DND-41 (cell line): ENCODE measurements around the gene MYEF2.

Experiments
- ATAC-seq: fragments of 200-7000 bp; cut with Tn5 transposase; 3 replicates; pipeline ENCODE4 v1.9.1; 2021; ENCODE audit warnings: low read depth; ENCODE audit not compliant: insufficient read depth
- DNase-seq: peaks from one replicate; pipeline ENCODE4 v3.0.0-alpha.2; 2020
- H2AFZ ChIP-seq: 2 replicates; pipeline ENCODE4 v1.6.0; 2012; ENCODE audit warnings: low read depth, low read length
- H3K27ac ChIP-seq: 2 replicates; pipeline ENCODE4 v1.5.1; 2012; ENCODE audit warnings: low read length, inconsistent platforms
- H3K27me3 ChIP-seq: fragments of 200-600 bp; sonication (generic); 2 replicates; pipeline ENCODE4 v1.6.0; 2012; ENCODE audit warnings: low read length, mild to moderate bottlenecking, inconsistent platforms; ENCODE audit not compliant: insufficient read depth, poor library complexity
- H3K36me3 ChIP-seq: 2 replicates; pipeline ENCODE4 v1.5.1; 2012; ENCODE audit warnings: low read length, inconsistent platforms; ENCODE audit not compliant: insufficient read depth
- H3K4me1 ChIP-seq: 2 replicates; pipeline ENCODE4 v1.5.1; 2012; ENCODE audit warnings: mild to moderate bottlenecking, low read length; ENCODE audit not compliant: insufficient read depth
- H3K4me2 ChIP-seq: 2 replicates; pipeline ENCODE4 v1.6.0; 2012; ENCODE audit warnings: mild to moderate bottlenecking, moderate library complexity, low read length, inconsistent platforms; ENCODE audit not compliant: insufficient read depth
- H3K4me3 ChIP-seq, 2 experiments: fragments of 200-600 bp in 1 of 2; shearing (Covaris generic) in 1 of 2; 2 replicates each; pipeline ENCODE4 v1.5.1; 2012 to 2016; ENCODE audit warnings: inconsistent platforms in 2 of 2, low read length in 2 of 2, mild to moderate bottlenecking in 2 of 2, low read depth in 1 of 2, moderate library complexity in 1 of 2
- H3K79me2 ChIP-seq: 2 replicates; pipeline ENCODE4 v1.6.0; 2012; ENCODE audit warnings: low read length, inconsistent platforms; ENCODE audit not compliant: insufficient read depth
- H3K9ac ChIP-seq: 2 replicates; pipeline ENCODE4 v1.6.0; 2012; ENCODE audit warnings: low read depth, mild to moderate bottlenecking, inconsistent platforms, low read length, moderate library complexity
- H3K9me3 ChIP-seq: 2 replicates; pipeline ENCODE4 v1.5.1; 2012; ENCODE audit warnings: low read length, moderate library complexity, mild to moderate bottlenecking, inconsistent platforms; ENCODE audit not compliant: insufficient read depth, severe bottlenecking
- H4K20me1 ChIP-seq: 2 replicates; pipeline ENCODE4 v1.6.0; 2012; ENCODE audit warnings: low read length; ENCODE audit not compliant: insufficient read depth
- CTCF ChIP-seq: IDR thresholded peaks from 2 replicates; pipeline ENCODE4 v1.5.1; 2012; ENCODE audit warnings: borderline replicate concordance, low read length, moderate library complexity, mild to moderate bottlenecking; ENCODE audit not compliant: poor library complexity, severe bottlenecking; ENCODE audit errors: extremely low read depth
- EZH2 ChIP-seq: IDR thresholded peaks from 3 replicates; pipeline ENCODE4 v1.6.1; 2012; ENCODE audit warnings: borderline replicate concordance, low read depth, mild to moderate bottlenecking, moderate library complexity, low read length, inconsistent platforms; ENCODE audit not compliant: severe bottlenecking

The MYEF2 gene

GRCh38 chr15:48221885-48222284, 43.8 kb upstream of the MYEF2 start:
- no peak overlapping the region for H3K4me3 ChIP-seq

GRCh38 chr15:48221261-48221660, 43.2 kb upstream of the MYEF2 start:
- TF ChIP-seq EZH2 (no peak), CTCF (no peak)
- Histone ChIP-seq H3K36me3 (no peaks in the 10 kb centered on the region), H3K9ac (no peak overlapping the region), H3K4me1 (no peaks in the 10 kb centered on the region), H2AFZ (no peak overlapping the region), H3K4me3 (no peak overlapping the region), H3K4me2 (no peak overlapping the region), H3K9me3 (no peaks in the 10 kb centered on the region), H4K20me1 (no peaks in the 10 kb centered on the region), H3K79me2 (no peaks in the 10 kb centered on the region), H3K27me3 (no peaks in the 10 kb centered on the region), H3K27ac (no peak overlapping the region)
- ATAC-seq (no peak), DNase-seq (no peak)

More at GRCh38 chr15:48221885-48222284, 43.8 kb upstream of the MYEF2 start:
- Histone ChIP-seq H4K20me1 (no peaks in the 10 kb centered on the region), H3K4me2 (no peak overlapping the region), H2AFZ (no peak overlapping the region), H3K9me3 (no peaks in the 10 kb centered on the region), H3K9ac (no peak overlapping the region), H3K4me1 (no peaks in the 10 kb centered on the region), H3K27me3 (no peaks in the 10 kb centered on the region), H3K79me2 (no peaks in the 10 kb centered on the region), H3K36me3 (no peaks in the 10 kb centered on the region), H3K27ac (no peak overlapping the region)
- no peak for DNase-seq
- no peak for ATAC-seq
- TF ChIP-seq CTCF (no peak), EZH2 (no peak)

DNA sequence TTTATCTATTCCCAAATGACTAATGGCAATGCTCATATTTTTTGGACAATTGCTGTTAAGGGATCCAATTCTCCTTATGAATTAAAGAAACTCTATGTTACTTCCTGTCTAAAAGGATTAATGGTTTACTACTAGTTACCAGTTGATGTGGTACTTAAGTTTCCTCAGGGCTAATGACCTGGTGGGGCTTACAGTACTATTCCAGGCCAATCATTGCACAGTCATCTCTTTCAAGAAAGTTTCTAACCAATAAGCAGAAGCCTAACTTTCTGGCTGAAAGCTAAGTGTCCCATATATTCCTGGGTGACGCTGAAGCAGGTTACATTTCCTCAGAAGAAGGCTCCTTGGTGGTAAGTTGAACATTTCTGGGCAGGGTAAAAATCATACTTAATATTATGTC, 27.9 kb upstream of the MYEF2 start, which contains the start of gene SLC12A1:
Gene SLC12A1, plus strand, starts transcription at position 322 of the 400 bp plus-strand sequence. CDS start 1,418 bp downstream, outside the sequence.
- Histone ChIP-seq H3K9me3 (no peaks in the 10 kb centered on the region), H3K9ac (no peak within 1 kb of the TSS), H3K79me2 (no peaks in the 10 kb centered on the region), H3K4me2 (no peak within 1 kb of the TSS), H3K36me3 (no peaks in the 10 kb centered on the region), H3K27me3 (no peaks in the 10 kb centered on the region), H4K20me1 (no peaks in the 10 kb centered on the region), H3K4me3 (no peak within 1 kb of the TSS), H3K27ac (no peak within 1 kb of the TSS), H2AFZ (no peak within 1 kb of the TSS), H3K4me1 (no peaks in the 10 kb centered on the region)
- no peak for DNase-seq
- no peak for ATAC-seq
- TF ChIP-seq EZH2 (no peak), CTCF (no peak)

DNA sequence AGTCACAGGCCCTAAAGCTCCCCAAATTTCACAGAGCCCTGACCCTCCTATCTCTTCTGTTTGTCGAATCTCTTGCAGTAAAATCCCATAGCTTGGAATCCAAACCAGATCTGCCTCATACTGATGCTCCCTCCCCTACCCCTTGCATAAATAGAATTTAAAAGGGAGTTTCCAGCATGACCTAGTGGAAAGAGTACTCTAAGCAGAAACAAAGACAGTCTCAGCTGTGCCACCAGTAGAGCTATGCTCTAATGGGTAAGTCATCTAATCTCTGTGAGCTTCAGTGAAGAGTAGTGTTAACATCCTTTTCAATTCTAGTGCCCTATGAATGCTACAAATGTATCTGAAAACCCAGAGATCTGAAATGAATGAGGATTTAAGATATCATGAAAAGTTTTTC, 24.0 kb upstream of the MYEF2 start:
- no peaks in the 10 kb centered on the region for H4K20me1 ChIP-seq
- no peaks in the 10 kb centered on the region for H3K4me1 ChIP-seq
- no peak overlapping the region for H2AFZ ChIP-seq
- ATAC-seq (no peak), DNase-seq (no peak)
- no peaks in the 10 kb centered on the region for H3K27me3 ChIP-seq
- no peaks in the 10 kb centered on the region for H3K79me2 ChIP-seq
- TF ChIP-seq CTCF (no peak), EZH2 (no peak)
- H3K9ac ChIP-seq: no peak overlapping the region
- no peak overlapping the region for H3K27ac ChIP-seq
- no peak overlapping the region for H3K4me3 ChIP-seq
- no peaks in the 10 kb centered on the region for H3K36me3 ChIP-seq
- H3K9me3 ChIP-seq: no peaks in the 10 kb centered on the region
- no peak overlapping the region for H3K4me2 ChIP-seq
